Loucy (cell line): ENCODE measurements around the gene CIC.

Source experiments
- EZH2phosphoT487 ChIP-seq: fragments of 200-600 bp; IDR thresholded peaks from 2 replicates; pipeline ENCODE4 v1.6.1; 2018; ENCODE audit warnings: antibody characterized with exemption, mild to moderate bottlenecking, moderate library complexity, borderline replicate concordance
- TF ChIP-seq, protein P1 (sequence below): fragments of 200-600 bp; sonication (generic); conservative IDR thresholded peaks from 2 replicates; pipeline ENCODE4 v1.5.1; 2014; ENCODE audit warnings: mild to moderate bottlenecking, antibody characterized with exemption, low read length

DNA sequence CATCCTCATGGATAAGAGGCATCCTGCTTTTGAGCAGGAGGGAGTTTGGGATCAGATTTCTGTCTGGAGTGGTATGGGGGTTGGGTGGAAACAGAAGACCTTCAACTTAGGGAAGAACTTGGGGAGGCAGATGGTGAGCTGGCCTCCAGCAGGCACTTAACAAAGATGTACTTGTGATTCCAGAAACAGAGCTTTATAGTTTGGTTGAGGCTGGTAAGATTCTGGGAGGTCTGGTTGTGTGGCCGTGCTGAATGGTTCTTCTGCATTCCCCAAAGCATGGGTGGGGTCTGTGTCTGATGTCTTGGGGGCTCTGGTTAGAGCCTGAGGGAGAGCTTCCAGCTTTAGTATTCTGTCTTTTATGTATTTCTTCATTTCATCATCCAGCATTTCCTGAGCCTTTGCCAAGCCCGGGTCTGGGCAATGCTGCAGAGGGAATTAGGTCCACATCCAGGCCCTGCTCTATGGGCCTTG, 61.2 kb downstream of the CIC start:
- TF ChIP-seq, protein P1, sequence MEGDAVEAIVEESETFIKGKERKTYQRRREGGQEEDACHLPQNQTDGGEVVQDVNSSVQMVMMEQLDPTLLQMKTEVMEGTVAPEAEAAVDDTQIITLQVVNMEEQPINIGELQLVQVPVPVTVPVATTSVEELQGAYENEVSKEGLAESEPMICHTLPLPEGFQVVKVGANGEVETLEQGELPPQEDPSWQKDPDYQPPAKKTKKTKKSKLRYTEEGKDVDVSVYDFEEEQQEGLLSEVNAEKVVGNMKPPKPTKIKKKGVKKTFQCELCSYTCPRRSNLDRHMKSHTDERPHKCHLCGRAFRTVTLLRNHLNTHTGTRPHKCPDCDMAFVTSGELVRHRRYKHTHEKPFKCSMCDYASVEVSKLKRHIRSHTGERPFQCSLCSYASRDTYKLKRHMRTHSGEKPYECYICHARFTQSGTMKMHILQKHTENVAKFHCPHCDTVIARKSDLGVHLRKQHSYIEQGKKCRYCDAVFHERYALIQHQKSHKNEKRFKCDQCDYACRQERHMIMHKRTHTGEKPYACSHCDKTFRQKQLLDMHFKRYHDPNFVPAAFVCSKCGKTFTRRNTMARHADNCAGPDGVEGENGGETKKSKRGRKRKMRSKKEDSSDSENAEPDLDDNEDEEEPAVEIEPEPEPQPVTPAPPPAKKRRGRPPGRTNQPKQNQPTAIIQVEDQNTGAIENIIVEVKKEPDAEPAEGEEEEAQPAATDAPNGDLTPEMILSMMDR: no peak
- no peak for TF ChIP-seq EZH2phosphoT487
